Astrocyte (in vitro differentiated cells and primary cell): Measurements from ENCODE around the gene TMEM45A. TPM values are rescaled to one million over a fixed set of nuclear protein-coding genes. Genes with fewer than 3 reads are reported as not detected.

Experiments
- DNase-seq: peaks from one replicate; pipeline ENCODE4 v3.0.0-alpha.2; 2010; ENCODE audit warnings: low read depth
- FAIRE-seq: peaks from 2 replicates; lab custom pipeline; 2011; peaks lifted over from hg19 to GRCh38; lab: Jason Lieb, UNC
- H2AFZ ChIP-seq: 2 replicates; pipeline ENCODE4 v1.6.0; 2012; ENCODE audit warnings: low read depth, low read length, inconsistent platforms
- H3K27ac ChIP-seq: 2 replicates; pipeline ENCODE4 v1.5.1; 2011; ENCODE audit warnings: low read depth, low read length, inconsistent platforms
- H3K27me3 ChIP-seq: 2 replicates; pipeline ENCODE4 v1.6.0; 2011; ENCODE audit warnings: low read length, inconsistent platforms; ENCODE audit not compliant: insufficient read depth
- H3K36me3 ChIP-seq: 2 replicates; pipeline ENCODE4 v1.5.1; 2011; ENCODE audit warnings: low read length, inconsistent platforms; ENCODE audit not compliant: insufficient read depth
- H3K4me1 ChIP-seq: 2 replicates; pipeline ENCODE4 v1.5.1; 2011; ENCODE audit warnings: low read length, inconsistent platforms; ENCODE audit not compliant: insufficient read depth
- H3K4me2 ChIP-seq: 2 replicates; pipeline ENCODE4 v1.6.0; 2012; ENCODE audit warnings: low read length, inconsistent platforms
- H3K4me3 ChIP-seq: 2 replicates; pipeline ENCODE4 v1.5.1; 2011; ENCODE audit warnings: low read depth, mild to moderate bottlenecking, low read length, inconsistent platforms; ENCODE audit not compliant: insufficient read depth
- H3K79me2 ChIP-seq: 2 replicates; pipeline ENCODE4 v1.6.0; 2012; ENCODE audit warnings: mild to moderate bottlenecking, low read length, inconsistent platforms; ENCODE audit not compliant: insufficient read depth
- H3K9ac ChIP-seq: 2 replicates; pipeline ENCODE4 v1.6.0; 2012; ENCODE audit warnings: mild to moderate bottlenecking, low read length, inconsistent platforms
- H3K9me3 ChIP-seq: 2 replicates; pipeline ENCODE4 v1.5.1; 2012; ENCODE audit warnings: low read depth, mild to moderate bottlenecking, low read length, inconsistent platforms; ENCODE audit not compliant: insufficient read depth
- H4K20me1 ChIP-seq: 2 replicates; pipeline ENCODE4 v1.6.0; 2012; ENCODE audit warnings: low read length, inconsistent platforms; ENCODE audit not compliant: insufficient read depth
- H3K27ac Mint-ChIP-seq: one replicate; pipeline ENCODE4 v1.8.0; 2021; ENCODE audit warnings: mild to moderate bottlenecking, mixed read lengths; ENCODE audit not compliant: unreplicated experiment
- H3K27me3 Mint-ChIP-seq: one replicate; pipeline ENCODE4 v1.8.0; 2021; ENCODE audit warnings: low read depth, mixed read lengths; ENCODE audit not compliant: unreplicated experiment
- H3K36me3 Mint-ChIP-seq: one replicate; pipeline ENCODE4 v1.8.0; 2021; ENCODE audit warnings: low read depth, mixed read lengths; ENCODE audit not compliant: unreplicated experiment
- H3K4me1 Mint-ChIP-seq: one replicate; pipeline ENCODE4 v1.8.0; 2021; ENCODE audit warnings: low read depth, mixed read lengths; ENCODE audit not compliant: unreplicated experiment
- H3K4me3 Mint-ChIP-seq: one replicate; pipeline ENCODE4 v1.8.0; 2021; ENCODE audit warnings: mild to moderate bottlenecking, moderate library complexity, mixed read lengths; ENCODE audit not compliant: unreplicated experiment
- H3K9me3 Mint-ChIP-seq: one replicate; pipeline ENCODE4 v1.8.0; 2021; ENCODE audit warnings: mild to moderate bottlenecking, mixed read lengths; ENCODE audit not compliant: unreplicated experiment
- CTCF ChIP-seq: IDR thresholded peaks from 2 replicates; pipeline ENCODE4 v1.5.1; 2011; ENCODE audit warnings: low read depth, mild to moderate bottlenecking, inconsistent platforms, low read length, moderate library complexity; ENCODE audit not compliant: insufficient read depth
- EZH2 ChIP-seq: IDR thresholded peaks from 2 replicates; pipeline ENCODE4 v1.6.1; 2012; ENCODE audit warnings: mild to moderate bottlenecking, low read length, inconsistent platforms; ENCODE audit not compliant: insufficient read depth
- total RNA-seq: library from RNA; stranded (reverse); gene quantifications from 2 replicates; pipeline ENCODE4 v1.2.1, GENCODE V29; 2021

Gene TMEM45A
- total RNA-seq, 1 donor from 2014 or later, result 35.5 TPM

- Histone ChIP-seq H4K20me1 (no peaks in the 10 kb centered on the region), H3K79me2 (no peaks in the 10 kb centered on the region), H3K36me3 (no peaks in the 10 kb centered on the region), H3K9ac (no peak overlapping the region), H3K4me2 (peak overlapping the region; percentile 3), H2AFZ (no peak overlapping the region), H3K27ac (no peak overlapping the region), H3K9me3 (no peaks in the 10 kb centered on the region), H3K4me1 (no peaks in the 10 kb centered on the region), H3K4me3 (no peak overlapping the region), H3K27me3 (no peaks in the 10 kb centered on the region)
- no peak for FAIRE-seq
- Mint-ChIP-seq H3K27ac (no peak overlapping the region), H3K9me3 (peaks cover 3% of the 10 kb centered on the region), H3K4me1 (peaks cover 12% of the 10 kb centered on the region), H3K36me3 (peaks cover 23% of the 10 kb centered on the region), H3K4me3 (no peak overlapping the region), H3K27me3 (no peaks in the 10 kb centered on the region)
- no peak for TF ChIP-seq EZH2
- peak; percentile 53 for DNase-seq
Observed at GRCh38 chr3:100518983-100519382, 26.6 kb downstream of the TMEM45A start.

- H3K4me1 ChIP-seq, result peaks cover 9% of the 10 kb centered on the region
- Mint-ChIP-seq H3K36me3 (peaks cover 28% of the 10 kb centered on the region), H3K4me1 (peaks cover 22% of the 10 kb centered on the region), H3K9me3 (no peaks in the 10 kb centered on the region), H3K27ac (peak overlapping the region; percentile 43), H3K4me3 (no peak overlapping the region), H3K27me3 (no peaks in the 10 kb centered on the region)
- no peaks in the 10 kb centered on the region for H3K9me3 ChIP-seq
- no peaks in the 10 kb centered on the region for H3K27me3 ChIP-seq
- DNase-seq, result no peak
- no peak for TF ChIP-seq CTCF
- TF ChIP-seq EZH2, result no peak
- FAIRE-seq, result no peak
- H3K36me3 ChIP-seq, result no peaks in the 10 kb centered on the region
- H2AFZ ChIP-seq, result no peak overlapping the region
- no peak overlapping the region for H3K4me2 ChIP-seq
- H3K4me3 ChIP-seq, result no peak overlapping the region
- H4K20me1 ChIP-seq, result no peaks in the 10 kb centered on the region
- no peak overlapping the region for H3K27ac ChIP-seq
- no peaks in the 10 kb centered on the region for H3K79me2 ChIP-seq
- H3K9ac ChIP-seq, result no peak overlapping the region
Observed at GRCh38 chr3:100521439-100521845, 29.0 kb downstream of the TMEM45A start.

- Mint-ChIP-seq H3K9me3 (no peaks in the 10 kb centered on the region), H3K27ac (no peak overlapping the region), H3K36me3 (peaks cover 28% of the 10 kb centered on the region), H3K27me3 (no peaks in the 10 kb centered on the region), H3K4me3 (no peak overlapping the region), H3K4me1 (peaks cover 24% of the 10 kb centered on the region)
- no peaks in the 10 kb centered on the region for H3K9me3 ChIP-seq
- H3K9ac ChIP-seq, result no peak overlapping the region
- TF ChIP-seq EZH2 (no peak), CTCF (no peak)
- H3K79me2 ChIP-seq, result no peaks in the 10 kb centered on the region
- H3K4me2 ChIP-seq, result no peak overlapping the region
- no peak overlapping the region for H3K4me3 ChIP-seq
- no peaks in the 10 kb centered on the region for H3K36me3 ChIP-seq
- no peak overlapping the region for H2AFZ ChIP-seq
- no peak for DNase-seq
- peaks cover 9% of the 10 kb centered on the region for H3K4me1 ChIP-seq
- no peaks in the 10 kb centered on the region for H3K27me3 ChIP-seq
- no peak for FAIRE-seq
- H3K27ac ChIP-seq, result no peak overlapping the region
- no peaks in the 10 kb centered on the region for H4K20me1 ChIP-seq
Observed at GRCh38 chr3:100522125-100522524, 29.7 kb downstream of the TMEM45A start.
